Measurements from ENCODE around the gene CUL1. TPM values are rescaled to one million over a fixed set of nuclear protein-coding genes. Genes with fewer than 3 reads are reported as not detected.

The CUL1 gene
- 38.5 TPM for total RNA-seq

DNA sequence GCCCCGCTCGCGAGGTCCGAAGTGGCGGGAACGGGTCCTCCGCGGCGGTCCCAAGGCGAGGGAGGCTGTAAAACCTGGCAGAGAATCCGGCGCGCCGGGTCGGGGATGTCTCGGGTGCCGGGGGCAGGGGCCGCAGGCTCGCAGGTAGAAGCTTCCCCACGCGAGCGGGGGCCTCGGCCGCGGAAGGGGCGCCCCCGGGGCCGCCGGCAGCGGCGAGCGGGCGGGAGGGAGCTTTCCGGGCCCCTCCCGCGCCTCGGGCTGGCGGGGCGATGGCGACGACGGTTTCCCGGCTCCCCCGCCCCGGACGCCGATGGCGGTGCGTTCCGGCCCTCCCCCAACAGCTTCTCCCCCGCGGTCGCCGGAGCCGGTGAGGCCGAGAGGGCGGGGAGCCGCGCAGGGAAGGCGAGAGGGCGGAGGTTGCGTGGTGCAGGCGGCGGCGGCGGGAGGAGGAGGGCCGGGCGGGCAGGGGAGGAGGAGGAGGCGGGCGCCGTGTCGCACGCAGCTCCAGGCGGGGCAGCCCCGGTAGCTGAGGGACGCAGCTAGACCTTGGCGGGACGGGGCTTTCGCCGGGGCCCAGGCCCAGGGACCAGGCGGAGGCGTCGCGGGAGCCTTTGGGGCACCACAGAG, at the start of gene CUL1:
Gene CUL1, plus strand, starts transcription at position 507 of the 627 bp plus-strand sequence. CDS start 31,220 bp downstream, outside the sequence.
- Histone ChIP-seq H3K4me3 (peak within 1 kb of the TSS; percentile 90 to 96), H3K9me3 (no peaks in the 10 kb centered on the region), H3K4me1 (peaks cover 42% of the 10 kb centered on the region), H3K27ac (peak within 1 kb of the TSS; percentile 98), H3K36me3 (no peaks in the 10 kb centered on the region), H3K27me3 (no peaks in the 10 kb centered on the region)
- intact Hi-C loops (cut with DNase I), result loop anchor here (1.0 kb wide), 1 partner anchor 186 kb away; the partner anchor contains the start of gene EZH2
- no peak for DNase-seq (ENCODE audit: extremely low spot score in 2 of 2)
- TF ChIP-seq POLR2A (IDR thresholded peaks at IDR 0.05) (peak in 1 of 2 donors; percentile 52), POLR2AphosphoS5 (IDR thresholded peaks at IDR 0.05; ENCODE audit: insufficient read depth in 1 of 2, low read depth in 1 of 2) (peak in 1 of 2 donors; percentile 47)
- TF ChIP-seq, protein P1, sequence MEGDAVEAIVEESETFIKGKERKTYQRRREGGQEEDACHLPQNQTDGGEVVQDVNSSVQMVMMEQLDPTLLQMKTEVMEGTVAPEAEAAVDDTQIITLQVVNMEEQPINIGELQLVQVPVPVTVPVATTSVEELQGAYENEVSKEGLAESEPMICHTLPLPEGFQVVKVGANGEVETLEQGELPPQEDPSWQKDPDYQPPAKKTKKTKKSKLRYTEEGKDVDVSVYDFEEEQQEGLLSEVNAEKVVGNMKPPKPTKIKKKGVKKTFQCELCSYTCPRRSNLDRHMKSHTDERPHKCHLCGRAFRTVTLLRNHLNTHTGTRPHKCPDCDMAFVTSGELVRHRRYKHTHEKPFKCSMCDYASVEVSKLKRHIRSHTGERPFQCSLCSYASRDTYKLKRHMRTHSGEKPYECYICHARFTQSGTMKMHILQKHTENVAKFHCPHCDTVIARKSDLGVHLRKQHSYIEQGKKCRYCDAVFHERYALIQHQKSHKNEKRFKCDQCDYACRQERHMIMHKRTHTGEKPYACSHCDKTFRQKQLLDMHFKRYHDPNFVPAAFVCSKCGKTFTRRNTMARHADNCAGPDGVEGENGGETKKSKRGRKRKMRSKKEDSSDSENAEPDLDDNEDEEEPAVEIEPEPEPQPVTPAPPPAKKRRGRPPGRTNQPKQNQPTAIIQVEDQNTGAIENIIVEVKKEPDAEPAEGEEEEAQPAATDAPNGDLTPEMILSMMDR (IDR thresholded peaks at IDR 0.05), result no peak

DNA sequence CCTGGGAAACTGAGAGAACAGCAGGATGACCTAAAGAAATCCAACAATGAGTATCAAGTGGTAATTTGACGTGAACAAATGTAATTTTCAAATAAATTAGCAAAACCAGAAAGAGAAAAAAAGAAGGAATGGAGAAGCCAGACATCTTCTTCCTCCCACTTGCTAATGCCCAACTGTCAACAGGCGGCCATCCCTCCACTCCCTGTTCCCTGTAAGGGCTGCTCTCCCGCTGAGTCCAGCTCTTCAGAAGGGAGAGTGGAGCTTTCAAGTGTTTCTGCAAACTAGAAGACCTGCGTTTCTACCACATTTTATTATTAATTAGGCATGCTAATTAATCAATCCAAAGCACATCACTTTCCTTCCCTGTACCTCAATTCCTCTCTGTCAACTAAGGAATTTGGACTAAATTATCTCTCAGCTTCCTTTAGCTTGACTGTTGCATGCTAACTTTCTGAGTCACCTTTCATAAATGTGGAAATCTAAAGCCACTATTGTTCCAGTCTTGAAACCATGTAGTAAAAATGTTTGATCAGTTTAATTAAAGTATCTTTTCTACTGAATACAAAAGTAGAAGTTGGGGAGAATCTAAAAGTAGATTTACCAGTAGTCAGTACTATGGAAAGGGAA, 48.4 kb upstream of the CUL1 start:
- Histone ChIP-seq H3K36me3 (no peaks in the 10 kb centered on the region), H3K4me3 (no peak overlapping the region), H3K9me3 (no peaks in the 10 kb centered on the region), H3K4me1 (no peaks in the 10 kb centered on the region), H3K27ac (no peak overlapping the region), H3K27me3 (no peaks in the 10 kb centered on the region)
- no peak for DNase-seq (ENCODE audit: extremely low spot score in 2 of 2)
- TF ChIP-seq POLR2AphosphoS5 (IDR thresholded peaks at IDR 0.05; ENCODE audit: insufficient read depth in 1 of 2, low read depth in 1 of 2) (no peak), POLR2A (IDR thresholded peaks at IDR 0.05) (no peak)
- TF ChIP-seq, protein P1 (IDR thresholded peaks at IDR 0.05), result no peak
- intact Hi-C loops (cut with DNase I), result no loop called here

DNA sequence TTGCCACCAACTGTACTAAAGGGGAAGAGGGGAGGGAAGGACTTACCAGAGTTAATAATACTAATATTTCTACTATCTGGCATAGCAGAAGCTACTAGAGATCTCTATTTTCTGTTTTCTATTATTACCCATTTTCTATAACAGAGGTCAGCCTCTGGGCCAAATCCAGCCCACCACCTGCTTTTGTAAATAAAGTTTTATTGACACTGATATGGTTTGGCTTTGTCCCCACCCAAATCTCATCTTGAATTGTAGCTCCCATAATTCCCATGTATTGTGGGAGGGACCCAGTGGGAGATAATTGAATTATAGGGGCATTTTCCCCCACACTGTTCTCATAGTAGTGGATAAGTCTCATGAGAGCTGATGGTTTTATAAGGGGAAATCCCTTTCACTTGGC, 45.9 kb upstream of the CUL1 start:
- no peaks in the 10 kb centered on the region for H3K36me3 ChIP-seq
- no peak overlapping the region for H3K4me3 ChIP-seq
- H3K4me1 ChIP-seq, result no peaks in the 10 kb centered on the region
- intact Hi-C loops (cut with DNase I), result no loop called here
- TF ChIP-seq POLR2AphosphoS5 (IDR thresholded peaks at IDR 0.05; ENCODE audit: insufficient read depth in 1 of 2, low read depth in 1 of 2), result no peak
- TF ChIP-seq POLR2A (IDR thresholded peaks at IDR 0.05), result no peak
- TF ChIP-seq, protein P1 (IDR thresholded peaks at IDR 0.05), result no peak
- H3K27me3 ChIP-seq, result no peaks in the 10 kb centered on the region
- DNase-seq (ENCODE audit: extremely low spot score in 2 of 2), result no peak
- no peaks in the 10 kb centered on the region for H3K9me3 ChIP-seq
- no peak overlapping the region for H3K27ac ChIP-seq

DNA sequence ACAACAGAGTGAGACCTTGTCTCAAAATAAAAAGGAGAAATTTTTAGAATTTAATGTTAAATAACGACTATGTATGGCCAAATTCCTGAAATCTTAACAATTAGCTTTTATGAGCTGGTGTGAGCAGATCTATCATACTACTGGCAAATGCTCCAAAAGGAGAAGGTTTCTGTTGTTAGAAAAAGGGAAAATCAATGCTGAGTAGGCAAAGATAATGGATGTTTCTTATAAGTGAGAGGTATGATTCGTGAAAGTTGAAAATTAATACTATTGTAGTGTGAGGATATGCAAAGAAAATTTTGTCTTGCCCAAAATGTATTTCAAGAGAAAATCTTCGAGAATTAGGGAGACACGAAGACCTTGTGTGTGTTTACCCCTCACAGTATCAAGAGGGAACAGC, 40.8 kb upstream of the CUL1 start:
- no peak for TF ChIP-seq POLR2A (IDR thresholded peaks at IDR 0.05)
- TF ChIP-seq, protein P1 (IDR thresholded peaks at IDR 0.05), result no peak
- TF ChIP-seq POLR2AphosphoS5 (IDR thresholded peaks at IDR 0.05; ENCODE audit: insufficient read depth in 1 of 2, low read depth in 1 of 2), result no peak
- intact Hi-C loops (cut with DNase I), result loop anchor here (2.0 kb wide), 1 partner anchor 45 kb away; no protein-coding TSS in a partner anchor
- Histone ChIP-seq H3K27me3 (no peaks in the 10 kb centered on the region), H3K27ac (no peak overlapping the region), H3K36me3 (no peaks in the 10 kb centered on the region), H3K4me1 (no peaks in the 10 kb centered on the region), H3K4me3 (no peak overlapping the region), H3K9me3 (no peaks in the 10 kb centered on the region)
- no peak for DNase-seq (ENCODE audit: extremely low spot score in 2 of 2)

DNA sequence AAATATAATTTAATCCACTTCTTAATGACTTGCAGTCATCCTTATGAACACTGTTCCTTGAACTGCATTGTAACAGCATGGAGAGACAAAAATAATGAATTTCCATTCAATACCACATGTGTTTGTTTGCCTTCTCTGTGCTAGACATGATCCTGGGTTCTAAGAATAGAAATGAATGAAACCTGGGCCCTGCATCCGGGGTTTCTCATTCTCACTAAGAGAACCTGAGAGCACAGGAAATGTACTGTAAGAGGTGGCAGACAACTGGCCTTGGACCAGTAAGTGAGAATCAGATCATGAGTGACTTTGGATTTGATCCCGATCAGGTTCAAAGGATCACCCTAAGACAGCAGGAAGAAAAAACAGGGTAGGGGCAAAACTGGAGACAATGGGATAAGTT, 37.2 kb upstream of the CUL1 start:
- no peak for DNase-seq (ENCODE audit: extremely low spot score in 2 of 2)
- TF ChIP-seq POLR2AphosphoS5 (IDR thresholded peaks at IDR 0.05; ENCODE audit: insufficient read depth in 1 of 2, low read depth in 1 of 2), result no peak
- no peak for TF ChIP-seq POLR2A (IDR thresholded peaks at IDR 0.05)
- Histone ChIP-seq H3K27me3 (no peaks in the 10 kb centered on the region), H3K36me3 (no peaks in the 10 kb centered on the region), H3K9me3 (no peaks in the 10 kb centered on the region), H3K4me1 (no peaks in the 10 kb centered on the region), H3K4me3 (no peak overlapping the region), H3K27ac (no peak overlapping the region)
- intact Hi-C loops (cut with DNase I), result no loop called here
